ENCODE results near the gene UBQLNL.

Gene UBQLNL

DNA sequence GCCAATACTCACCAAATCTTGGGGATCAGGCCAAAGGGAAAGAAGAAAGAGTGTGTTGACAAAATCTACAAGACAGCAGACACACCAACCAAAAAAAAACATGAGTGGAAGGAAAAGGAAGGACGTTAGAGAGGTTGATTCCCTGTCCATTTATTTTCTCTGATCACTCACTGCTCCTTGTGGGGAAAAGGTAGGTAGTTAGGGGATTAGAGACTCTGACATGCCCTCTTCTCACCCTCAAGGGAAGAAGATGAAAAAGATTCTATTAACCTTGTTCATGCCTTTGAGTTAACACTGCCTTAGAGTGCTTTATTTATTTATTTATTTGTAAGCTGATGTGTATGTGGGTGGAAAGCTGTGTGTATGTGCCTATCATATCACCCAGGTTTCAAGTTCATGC is 31.9 kb upstream of the UBQLNL start, which contains the start of gene OR52H1:
Gene OR52H1, minus strand, starts transcription at position 101 of the 400 bp plus-strand sequence. CDS start 3,035 bp downstream, outside the sequence.
- H3K36me3 ChIP-seq (ENCODE audit: insufficient read depth, low read length): no peaks in the 10 kb centered on the region
- H3K27me3 ChIP-seq (ENCODE audit: insufficient read depth, low read length, poor library complexity, severe bottlenecking): no peaks in the 10 kb centered on the region
- H4K20me1 ChIP-seq (ENCODE audit: insufficient read depth, low read length, poor library complexity, severe bottlenecking): no peaks in the 10 kb centered on the region
- H3K4me3 ChIP-seq (ENCODE audit: low read length, poor library complexity, severe bottlenecking): no peak within 1 kb of the TSS
- no peaks in the 10 kb centered on the region for H3F3A ChIP-seq (ENCODE audit: low read depth)
- H3K4me2 ChIP-seq (ENCODE audit: low read depth, low read length, poor library complexity, severe bottlenecking): no peak within 1 kb of the TSS
- no peak within 1 kb of the TSS for H3K9ac ChIP-seq (ENCODE audit: low read depth, low read length, poor library complexity, severe bottlenecking)
- H3K79me2 ChIP-seq (ENCODE audit: insufficient read depth, low read length): no peaks in the 10 kb centered on the region
- no peaks in the 10 kb centered on the region for H3K9me2 ChIP-seq (replicated peaks; ENCODE audit: low read depth, low read length)
- no peak within 1 kb of the TSS for H2AFZ ChIP-seq (ENCODE audit: low read length)
- TF ChIP-seq EZH2phosphoT487 (IDR thresholded peaks at IDR 0.05; ENCODE audit: borderline replicate concordance): no peak
- TF ChIP-seq, protein P1, sequence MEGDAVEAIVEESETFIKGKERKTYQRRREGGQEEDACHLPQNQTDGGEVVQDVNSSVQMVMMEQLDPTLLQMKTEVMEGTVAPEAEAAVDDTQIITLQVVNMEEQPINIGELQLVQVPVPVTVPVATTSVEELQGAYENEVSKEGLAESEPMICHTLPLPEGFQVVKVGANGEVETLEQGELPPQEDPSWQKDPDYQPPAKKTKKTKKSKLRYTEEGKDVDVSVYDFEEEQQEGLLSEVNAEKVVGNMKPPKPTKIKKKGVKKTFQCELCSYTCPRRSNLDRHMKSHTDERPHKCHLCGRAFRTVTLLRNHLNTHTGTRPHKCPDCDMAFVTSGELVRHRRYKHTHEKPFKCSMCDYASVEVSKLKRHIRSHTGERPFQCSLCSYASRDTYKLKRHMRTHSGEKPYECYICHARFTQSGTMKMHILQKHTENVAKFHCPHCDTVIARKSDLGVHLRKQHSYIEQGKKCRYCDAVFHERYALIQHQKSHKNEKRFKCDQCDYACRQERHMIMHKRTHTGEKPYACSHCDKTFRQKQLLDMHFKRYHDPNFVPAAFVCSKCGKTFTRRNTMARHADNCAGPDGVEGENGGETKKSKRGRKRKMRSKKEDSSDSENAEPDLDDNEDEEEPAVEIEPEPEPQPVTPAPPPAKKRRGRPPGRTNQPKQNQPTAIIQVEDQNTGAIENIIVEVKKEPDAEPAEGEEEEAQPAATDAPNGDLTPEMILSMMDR (conservative IDR thresholded peaks at IDR 0.05; ENCODE audit: low read length): no peak
- no peaks in the 10 kb centered on the region for H3K4me1 ChIP-seq (ENCODE audit: insufficient read depth, low read length, poor library complexity, severe bottlenecking)
- no peaks in the 10 kb centered on the region for H3K9me3 ChIP-seq (ENCODE audit: insufficient read depth, low read depth, low read length)

DNA sequence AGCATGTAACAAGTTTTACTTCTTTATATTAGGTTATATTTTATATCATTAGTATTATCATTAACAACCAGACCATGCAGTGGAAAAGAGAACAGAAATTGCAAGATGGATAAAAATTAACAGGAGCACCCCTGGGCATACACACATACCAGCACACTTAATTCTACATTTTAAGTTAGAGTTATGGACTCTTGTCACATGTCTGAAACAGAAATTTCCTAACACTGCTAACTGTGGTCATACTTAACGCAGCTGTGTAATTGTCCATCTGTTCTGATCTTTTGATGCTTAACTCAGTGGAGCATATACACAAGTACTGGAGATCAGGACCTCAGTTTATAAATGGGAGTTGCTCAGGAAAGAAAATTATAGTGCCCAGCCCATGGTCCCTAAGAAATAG is 31.5 kb upstream of the UBQLNL start:
- Histone ChIP-seq H3K4me1 (ENCODE audit: insufficient read depth, low read length, poor library complexity, severe bottlenecking) (no peaks in the 10 kb centered on the region), H2AFZ (ENCODE audit: low read length) (no peak overlapping the region), H3K9ac (ENCODE audit: low read depth, low read length, poor library complexity, severe bottlenecking) (no peak overlapping the region), H3K27me3 (ENCODE audit: insufficient read depth, low read length, poor library complexity, severe bottlenecking) (no peaks in the 10 kb centered on the region), H3K36me3 (ENCODE audit: insufficient read depth, low read length) (no peaks in the 10 kb centered on the region), H3K79me2 (ENCODE audit: insufficient read depth, low read length) (no peaks in the 10 kb centered on the region), H3K4me3 (ENCODE audit: low read length, poor library complexity, severe bottlenecking) (no peak overlapping the region), H4K20me1 (ENCODE audit: insufficient read depth, low read length, poor library complexity, severe bottlenecking) (no peaks in the 10 kb centered on the region), H3F3A (ENCODE audit: low read depth) (no peaks in the 10 kb centered on the region), H3K9me3 (ENCODE audit: insufficient read depth, low read depth, low read length) (no peaks in the 10 kb centered on the region), H3K4me2 (ENCODE audit: low read depth, low read length, poor library complexity, severe bottlenecking) (no peak overlapping the region), H3K9me2 (replicated peaks; ENCODE audit: low read depth, low read length) (no peaks in the 10 kb centered on the region)
- TF ChIP-seq, protein P1 (conservative IDR thresholded peaks at IDR 0.05; ENCODE audit: low read length): no peak
- TF ChIP-seq EZH2phosphoT487 (IDR thresholded peaks at IDR 0.05; ENCODE audit: borderline replicate concordance): no peak

- Histone ChIP-seq H3K79me2 (ENCODE audit: insufficient read depth, low read length) (no peaks in the 10 kb centered on the region), H2AFZ (ENCODE audit: low read length) (no peak overlapping the region), H3K9me3 (ENCODE audit: insufficient read depth, low read depth, low read length) (no peaks in the 10 kb centered on the region), H3K4me3 (ENCODE audit: low read length, poor library complexity, severe bottlenecking) (no peak overlapping the region), H3K9me2 (replicated peaks; ENCODE audit: low read depth, low read length) (no peaks in the 10 kb centered on the region), H3F3A (ENCODE audit: low read depth) (no peaks in the 10 kb centered on the region), H3K4me2 (ENCODE audit: low read depth, low read length, poor library complexity, severe bottlenecking) (no peak overlapping the region), H3K9ac (ENCODE audit: low read depth, low read length, poor library complexity, severe bottlenecking) (no peak overlapping the region), H3K36me3 (ENCODE audit: insufficient read depth, low read length) (no peaks in the 10 kb centered on the region), H3K27me3 (ENCODE audit: insufficient read depth, low read length, poor library complexity, severe bottlenecking) (no peaks in the 10 kb centered on the region), H4K20me1 (ENCODE audit: insufficient read depth, low read length, poor library complexity, severe bottlenecking) (no peaks in the 10 kb centered on the region), H3K4me1 (ENCODE audit: insufficient read depth, low read length, poor library complexity, severe bottlenecking) (no peaks in the 10 kb centered on the region)
- TF ChIP-seq, protein P1 (conservative IDR thresholded peaks at IDR 0.05; ENCODE audit: low read length): no peak
- no peak for TF ChIP-seq EZH2phosphoT487 (IDR thresholded peaks at IDR 0.05; ENCODE audit: borderline replicate concordance)
Observed at GRCh38 chr11:5546457-5546856, 30.0 kb upstream of the UBQLNL start.
